ENCODE results near the gene WNT7B.

Gene WNT7B

GRCh38 chr22:45949258-45949870, 27.6 kb downstream of the WNT7B start:
- DNase-seq = no peak

DNA sequence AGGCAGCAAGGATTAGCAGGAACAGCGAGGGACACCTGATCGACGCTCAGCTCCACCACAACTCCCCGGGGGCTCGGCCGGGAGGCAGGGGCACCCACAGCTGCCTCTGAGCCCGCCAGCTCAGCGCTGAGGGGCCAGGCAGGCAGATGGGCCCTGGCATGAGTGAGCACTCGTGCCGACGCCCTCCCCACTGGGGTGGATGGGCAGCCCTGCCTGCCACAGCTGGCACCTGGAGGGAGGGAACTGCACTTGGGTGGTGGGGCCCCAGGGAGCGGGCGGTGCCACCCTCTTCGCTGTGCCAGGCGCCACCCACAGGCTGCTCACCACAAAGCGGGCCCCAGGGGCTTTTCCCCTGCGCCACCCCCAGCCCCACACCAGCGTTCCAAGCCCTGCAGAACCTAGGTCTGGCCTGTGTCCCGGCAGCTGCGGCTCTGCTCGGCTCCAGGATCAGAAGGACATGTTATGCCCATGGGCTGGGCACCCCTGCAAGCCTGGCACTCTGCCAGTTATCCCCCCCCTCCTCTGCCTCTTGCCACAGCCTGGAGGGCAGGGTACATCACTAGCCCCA, 28.8 kb downstream of the WNT7B start:
- DNase-seq = no peak

DNA sequence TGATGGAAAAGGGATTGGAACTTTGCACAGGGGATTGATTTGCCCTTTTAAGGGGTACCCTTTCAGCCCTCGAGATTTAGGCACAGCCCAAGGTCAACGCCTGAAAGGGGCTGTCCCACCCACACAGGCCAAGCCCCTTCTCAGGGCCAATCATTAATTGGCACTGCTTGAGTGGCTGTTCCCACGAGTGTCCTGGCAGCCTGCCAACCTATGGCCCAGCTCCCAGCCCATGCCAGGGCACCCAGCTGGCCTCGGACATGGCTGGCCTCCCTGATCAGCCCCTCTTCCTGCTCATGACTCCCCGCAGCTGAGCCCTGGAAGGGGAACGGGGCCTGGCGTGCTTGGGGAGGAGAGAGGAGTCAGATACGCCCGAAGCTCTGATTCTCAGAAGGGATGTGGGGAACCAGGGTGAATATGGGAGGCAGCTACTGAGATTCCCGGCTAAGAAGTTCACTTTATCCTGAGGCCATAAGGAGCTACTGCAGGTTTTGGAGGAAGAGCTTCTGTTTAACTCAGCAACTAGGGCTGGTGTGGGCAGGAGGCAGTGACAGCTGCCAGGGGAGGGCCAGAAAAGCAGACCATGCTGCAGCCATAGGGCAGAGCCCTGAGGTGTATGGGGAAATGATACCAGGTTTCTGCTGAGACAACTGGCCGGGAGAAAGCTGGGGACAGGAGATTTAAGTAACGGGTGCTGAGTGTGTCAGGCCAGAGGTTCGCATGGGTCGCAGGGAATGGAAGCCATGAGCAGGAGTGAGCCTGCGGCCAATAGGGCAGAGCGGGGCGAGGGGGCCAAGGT, 30.0 kb downstream of the WNT7B start:
- no peak for DNase-seq

GRCh38 chr22:45945621-45946106, 31.3 kb downstream of the WNT7B start:
- no peak for DNase-seq

DNA sequence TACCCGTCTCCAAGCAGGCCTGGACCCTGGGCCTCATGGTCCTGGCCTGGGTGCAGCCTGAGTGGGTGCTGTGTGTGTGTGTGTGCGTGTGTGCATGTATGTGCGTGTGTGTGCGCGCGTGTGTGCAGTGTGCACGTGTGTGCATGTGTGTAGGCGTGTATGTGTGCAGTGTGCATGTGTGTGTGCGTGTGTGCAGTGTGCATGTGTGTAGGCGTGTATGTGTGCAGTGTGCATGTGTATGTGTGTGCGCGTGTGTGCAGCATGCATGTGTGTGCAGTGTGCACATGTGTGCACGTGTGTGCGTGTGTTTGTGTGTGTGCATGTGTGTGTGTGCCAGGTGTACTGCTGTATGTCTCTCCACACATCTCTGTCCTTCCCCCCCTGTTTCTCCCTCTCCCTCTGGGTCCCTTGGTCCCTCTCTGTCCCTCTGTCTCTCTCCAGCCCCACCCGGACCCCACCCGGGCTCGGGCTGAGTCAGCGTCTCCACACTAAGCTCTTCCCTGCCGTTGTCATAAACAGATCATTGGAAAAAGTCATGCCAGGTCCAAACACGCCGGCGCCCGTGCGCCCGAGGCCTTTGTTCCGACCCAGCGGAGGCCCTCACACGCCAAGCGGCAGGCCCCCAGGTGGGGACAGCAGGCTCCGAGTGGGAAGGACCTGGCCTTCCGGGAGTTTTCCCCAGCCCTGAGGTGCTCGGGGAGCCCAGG, 34.0 kb downstream of the WNT7B start:
- DNase-seq = no peak

GRCh38 chr22:45942344-45942743, 34.6 kb downstream of the WNT7B start:
- DNase-seq = no peak

GRCh38 chr22:45938913-45939312, 38.0 kb downstream of the WNT7B start:
- no peak for DNase-seq

GRCh38 chr22:45937960-45938359, 39.0 kb downstream of the WNT7B start:
- DNase-seq = no peak

GRCh38 chr22:45935573-45935972, 41.4 kb downstream of the WNT7B start:
- no peak for DNase-seq

DNA sequence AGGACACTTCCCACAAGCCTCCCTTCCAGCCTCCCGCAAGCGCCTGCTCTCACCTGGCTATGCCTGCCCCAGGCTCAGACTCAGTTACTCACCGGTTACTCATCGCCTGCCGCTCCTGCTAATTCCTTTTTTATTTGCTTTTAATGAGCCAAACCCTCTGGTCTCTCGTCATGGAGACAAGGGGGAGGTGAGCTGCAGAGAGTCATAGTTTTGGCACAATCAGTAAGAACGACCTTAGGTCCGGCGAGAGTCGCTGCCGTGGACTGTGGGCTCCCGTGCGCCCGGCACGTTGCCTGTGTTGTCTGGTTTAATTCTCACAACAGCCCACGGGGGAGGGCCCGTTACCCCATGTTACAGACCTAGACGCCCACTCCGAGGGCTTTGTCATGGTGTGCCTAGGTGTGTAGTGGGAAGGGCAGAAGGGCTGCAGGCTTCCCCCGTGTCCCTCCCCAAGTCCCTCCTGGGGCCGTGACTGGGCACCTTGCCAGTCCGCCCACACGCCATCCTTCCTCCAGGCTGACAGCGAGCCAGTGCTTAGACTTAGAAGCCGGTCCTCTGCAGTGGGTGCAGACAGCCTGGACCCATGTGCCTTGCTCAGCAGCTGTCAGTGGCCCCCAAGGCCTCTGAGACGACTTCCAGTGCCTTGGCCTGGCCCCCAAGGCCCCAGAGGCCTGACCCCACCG, 42.2 kb downstream of the WNT7B start:
- no peak for DNase-seq

DNA sequence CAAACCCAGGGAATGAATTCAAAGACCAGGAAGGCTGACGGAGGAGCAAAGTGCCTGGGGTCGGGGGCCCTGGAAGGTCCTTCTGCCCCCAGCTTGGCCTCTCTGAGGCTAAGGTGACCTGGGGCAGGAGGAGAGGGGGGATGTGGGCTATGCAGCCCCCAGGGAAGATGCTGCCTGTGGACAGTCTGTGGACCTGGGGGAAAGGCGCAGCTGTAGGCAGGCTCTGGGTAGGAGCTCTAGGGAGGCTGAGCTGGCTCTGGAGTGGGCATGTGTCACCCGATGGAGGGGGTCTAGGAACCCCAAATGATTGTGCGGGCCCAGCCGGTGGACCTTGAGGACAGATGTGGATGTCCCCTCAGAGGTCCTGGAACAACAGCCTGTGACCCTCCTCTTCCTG, 42.8 kb downstream of the WNT7B start:
- DNase-seq = no peak

- DNase-seq = no peak
These were observed 43.3 kb downstream of the WNT7B start for GRCh38 chr22:45933506-45934167.

- DNase-seq = no peak
These were observed 44.9 kb downstream of the WNT7B start for GRCh38 chr22:45932071-45932470.

DNA sequence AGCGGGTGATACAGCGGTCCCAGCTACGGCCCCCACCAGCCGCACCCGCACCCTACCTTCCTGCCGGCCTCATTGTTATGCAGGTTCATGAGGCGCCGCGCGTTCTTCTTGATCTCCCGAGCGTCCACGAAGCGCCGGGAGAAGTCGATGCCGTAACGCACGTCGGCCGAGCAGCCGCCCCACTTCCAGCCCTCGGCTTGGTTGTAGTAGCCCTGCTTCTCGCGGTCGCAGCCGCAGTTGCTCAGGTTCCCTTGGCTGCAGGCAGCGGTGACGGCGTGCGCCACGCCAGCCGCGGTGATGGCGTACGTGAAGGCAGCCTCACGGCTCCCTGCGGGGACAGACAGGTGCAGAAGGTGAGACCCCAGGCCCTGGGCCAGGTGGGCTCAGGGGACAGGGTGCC, 45.9 kb downstream of the WNT7B start:
- no peak for DNase-seq

DNA sequence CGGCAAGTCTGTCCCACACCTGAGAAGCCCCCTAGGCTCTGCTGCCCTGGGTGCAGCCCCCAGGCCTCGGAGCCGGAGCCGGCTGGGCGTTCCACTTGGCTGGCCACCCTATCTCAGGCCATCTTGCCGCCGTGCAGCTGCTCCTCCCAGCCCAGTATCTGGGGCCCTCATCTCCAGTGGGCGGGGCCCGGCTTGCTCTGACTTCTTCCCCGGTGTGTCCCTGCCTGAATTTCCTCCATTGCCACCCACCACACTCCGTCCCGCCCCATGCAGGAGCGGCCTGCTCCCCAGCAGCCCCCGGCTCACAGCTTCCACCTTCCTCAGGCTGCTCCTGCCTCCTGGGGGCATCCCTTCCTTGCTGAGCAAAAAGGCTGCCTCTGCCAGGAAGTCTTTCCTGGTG, 46.6 kb downstream of the WNT7B start:
- no peak for DNase-seq

DNA sequence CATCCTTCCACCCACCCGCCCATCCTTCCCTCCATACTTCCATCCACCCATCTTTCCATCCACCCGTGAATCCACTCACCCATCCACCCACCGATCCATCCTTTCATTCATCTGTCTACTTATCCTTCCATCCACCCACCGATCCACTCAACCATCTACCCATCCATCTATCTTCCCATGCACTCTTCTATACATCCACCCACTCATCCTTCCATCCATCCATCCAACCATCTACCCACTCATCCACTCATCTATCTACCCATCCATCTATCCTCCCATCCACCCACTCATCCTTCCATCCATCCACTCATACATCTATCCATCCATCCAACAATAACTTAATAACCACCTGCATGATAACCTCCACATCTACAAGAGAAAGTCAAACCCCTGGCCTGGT, 47.3 kb downstream of the WNT7B start:
- DNase-seq = no peak

- no peak for DNase-seq
These were observed 48.1 kb downstream of the WNT7B start for GRCh38 chr22:45928726-45929368.

GRCh38 chr22:45927059-45927458, 49.9 kb downstream of the WNT7B start:
- DNase-seq = no peak

GRCh38 chr22:45926433-45926832, 50.5 kb downstream of the WNT7B start:
- DNase-seq = no peak

- no peak for DNase-seq
These were observed 51.1 kb downstream of the WNT7B start for GRCh38 chr22:45925811-45926351.

DNA sequence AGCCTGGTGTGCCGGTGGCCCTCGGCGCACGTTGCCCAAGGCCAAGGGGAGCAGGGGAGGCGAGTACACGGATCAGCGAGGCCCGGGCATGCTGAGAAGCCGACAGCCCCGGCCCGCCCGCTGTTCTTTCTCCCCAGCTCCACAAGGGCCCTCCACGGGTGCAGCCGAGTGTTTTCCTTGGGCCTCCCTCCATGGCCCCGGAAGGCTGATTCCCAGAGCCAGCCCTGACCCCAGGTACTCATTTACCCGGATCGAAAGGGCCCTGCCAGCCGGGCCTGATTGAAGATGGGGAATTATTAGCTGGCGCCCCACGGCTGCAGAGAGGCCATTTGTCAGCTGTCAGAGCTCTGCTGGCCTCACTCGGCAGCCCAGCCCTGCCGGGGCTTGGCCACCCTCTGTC, 53.1 kb downstream of the WNT7B start:
- DNase-seq = no peak

- no peak for DNase-seq
These were observed 53.8 kb downstream of the WNT7B start for GRCh38 chr22:45923212-45923611.
